Measurements from ENCODE around the gene REEP6.
"Not testable (repeated sequence)": the region's sequence is repeated elsewhere in the genome, so short reads cannot be mapped to it uniquely, and the experiment has no call there.

The REEP6 gene

DNA sequence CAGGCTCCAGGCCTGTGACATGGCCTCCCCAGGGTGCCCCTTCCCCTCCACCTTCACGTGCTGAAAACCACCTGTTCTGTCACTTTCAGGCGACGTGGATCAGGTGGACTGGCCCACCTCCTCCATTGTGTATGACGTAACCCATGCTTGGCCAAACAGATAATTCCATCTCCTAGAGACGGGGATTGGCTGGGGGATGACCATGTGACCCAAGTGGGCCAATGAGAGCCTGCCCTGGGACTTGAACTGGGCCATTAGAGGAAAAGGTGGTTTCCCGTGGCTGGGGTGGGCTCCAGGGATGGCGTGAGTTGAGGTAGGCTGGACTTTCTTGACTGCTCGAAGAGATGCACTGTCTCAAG is 25.4 kb downstream of the REEP6 start:
- H3K27me3 ChIP-seq (ENCODE audit: insufficient read depth, low read depth, severe bottlenecking), result peaks cover 3% of the 10 kb centered on the region
- TF ChIP-seq, protein P1, sequence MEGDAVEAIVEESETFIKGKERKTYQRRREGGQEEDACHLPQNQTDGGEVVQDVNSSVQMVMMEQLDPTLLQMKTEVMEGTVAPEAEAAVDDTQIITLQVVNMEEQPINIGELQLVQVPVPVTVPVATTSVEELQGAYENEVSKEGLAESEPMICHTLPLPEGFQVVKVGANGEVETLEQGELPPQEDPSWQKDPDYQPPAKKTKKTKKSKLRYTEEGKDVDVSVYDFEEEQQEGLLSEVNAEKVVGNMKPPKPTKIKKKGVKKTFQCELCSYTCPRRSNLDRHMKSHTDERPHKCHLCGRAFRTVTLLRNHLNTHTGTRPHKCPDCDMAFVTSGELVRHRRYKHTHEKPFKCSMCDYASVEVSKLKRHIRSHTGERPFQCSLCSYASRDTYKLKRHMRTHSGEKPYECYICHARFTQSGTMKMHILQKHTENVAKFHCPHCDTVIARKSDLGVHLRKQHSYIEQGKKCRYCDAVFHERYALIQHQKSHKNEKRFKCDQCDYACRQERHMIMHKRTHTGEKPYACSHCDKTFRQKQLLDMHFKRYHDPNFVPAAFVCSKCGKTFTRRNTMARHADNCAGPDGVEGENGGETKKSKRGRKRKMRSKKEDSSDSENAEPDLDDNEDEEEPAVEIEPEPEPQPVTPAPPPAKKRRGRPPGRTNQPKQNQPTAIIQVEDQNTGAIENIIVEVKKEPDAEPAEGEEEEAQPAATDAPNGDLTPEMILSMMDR (IDR thresholded peaks at IDR 0.05; ENCODE audit: low read depth, low read length), result no peak
- no peak for DNase-seq
- H3K9me3 ChIP-seq (ENCODE audit: severe bottlenecking), result no peaks in the 10 kb centered on the region
- H3K36me3 ChIP-seq, result no peaks in the 10 kb centered on the region
- no peak overlapping the region for H3K27ac ChIP-seq
- H3K4me3 ChIP-seq (ENCODE audit: low read depth, low read length), result no peak overlapping the region

DNA sequence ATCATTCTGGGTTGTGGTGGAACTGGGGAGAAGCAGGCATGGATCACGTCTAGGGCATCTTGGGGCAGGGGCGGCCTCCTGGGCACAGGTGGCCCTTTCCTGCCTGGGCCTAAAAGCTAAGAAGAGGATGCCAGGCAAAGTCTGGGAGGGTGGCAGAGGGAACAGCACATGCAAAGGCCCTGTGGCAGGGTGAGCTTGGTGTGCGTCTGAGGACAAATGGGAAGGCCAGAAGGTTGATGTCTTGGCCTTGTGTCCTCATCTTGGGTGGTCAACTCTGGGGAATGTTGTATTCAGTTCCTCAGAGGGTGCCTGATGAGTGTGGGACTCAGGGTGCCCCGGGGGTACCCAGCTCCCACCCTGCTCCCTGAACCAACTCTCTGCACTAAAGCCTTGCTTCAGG is 27.5 kb downstream of the REEP6 start:
- TF ChIP-seq, protein P1 (IDR thresholded peaks at IDR 0.05; ENCODE audit: low read depth, low read length), result no peak
- Histone ChIP-seq H3K4me3 (ENCODE audit: low read depth, low read length) (no peak overlapping the region), H3K27ac (no peak overlapping the region), H3K9me3 (ENCODE audit: severe bottlenecking) (no peaks in the 10 kb centered on the region), H3K27me3 (ENCODE audit: insufficient read depth, low read depth, severe bottlenecking) (peaks cover 2% of the 10 kb centered on the region), H3K36me3 (no peaks in the 10 kb centered on the region)
- no peak for DNase-seq

DNA sequence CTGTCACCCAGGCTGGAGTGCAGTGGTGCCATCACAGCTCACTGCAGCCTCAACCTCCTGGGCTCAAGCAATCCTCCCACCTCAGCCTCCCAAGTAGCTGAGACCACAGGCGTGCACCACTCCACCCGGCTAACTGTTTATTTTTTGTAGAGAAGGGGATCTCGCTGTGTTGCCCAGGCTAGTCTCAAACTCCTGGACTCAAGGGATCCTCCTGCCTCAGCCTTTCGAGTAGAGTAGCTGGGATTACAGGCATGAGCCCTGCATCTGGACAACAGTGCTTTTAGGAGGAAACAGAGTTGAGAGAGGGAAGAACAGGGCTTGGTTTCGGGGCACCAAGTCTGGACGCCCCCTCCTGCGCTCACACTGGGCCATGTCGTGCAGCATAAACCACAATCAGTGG is 28.8 kb downstream of the REEP6 start:
- H3K27ac ChIP-seq; H3K27me3 ChIP-seq (ENCODE audit: insufficient read depth, low read depth, severe bottlenecking); H3K4me3 ChIP-seq (ENCODE audit: low read depth, low read length); DNase-seq; H3K36me3 ChIP-seq; H3K9me3 ChIP-seq (ENCODE audit: severe bottlenecking): not testable (repeated sequence)

DNA sequence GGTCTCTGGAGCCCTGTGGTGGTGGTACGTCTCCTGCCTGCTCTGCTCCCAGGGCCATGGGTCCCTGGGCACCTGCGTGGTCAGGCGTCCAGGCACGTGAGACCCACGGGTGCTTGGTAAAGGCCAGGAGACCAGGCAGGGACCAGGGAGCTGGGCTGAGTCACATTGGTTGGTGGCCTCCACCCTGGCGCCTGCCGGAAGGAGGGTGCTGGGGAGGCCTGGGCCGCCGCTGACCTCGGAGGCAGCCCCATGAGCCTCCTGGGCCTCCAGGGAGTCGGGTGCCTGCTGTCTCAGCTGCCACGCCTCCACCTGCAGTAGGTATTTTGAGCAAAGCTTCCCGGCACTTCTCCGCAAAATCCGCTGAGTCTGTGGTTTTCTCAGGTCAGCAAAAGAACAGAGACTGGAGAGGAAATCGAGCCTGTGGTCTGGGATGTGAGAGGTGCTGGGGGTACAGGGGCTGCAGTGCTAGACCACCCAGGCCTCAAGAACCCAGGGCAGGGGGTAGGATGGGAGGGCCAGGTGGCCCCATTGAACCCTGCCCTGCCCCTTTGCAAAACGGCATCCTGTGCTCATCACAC is 29.3 kb downstream of the REEP6 start:
- H3K27me3 ChIP-seq (ENCODE audit: insufficient read depth, low read depth, severe bottlenecking), result peaks cover 9% of the 10 kb centered on the region
- no peak for DNase-seq
- no peak overlapping the region for H3K4me3 ChIP-seq (ENCODE audit: low read depth, low read length)
- no peak overlapping the region for H3K27ac ChIP-seq
- H3K36me3 ChIP-seq, result no peaks in the 10 kb centered on the region
- no peaks in the 10 kb centered on the region for H3K9me3 ChIP-seq (ENCODE audit: severe bottlenecking)
- TF ChIP-seq, protein P1 (IDR thresholded peaks at IDR 0.05; ENCODE audit: low read depth, low read length), result no peak

DNA sequence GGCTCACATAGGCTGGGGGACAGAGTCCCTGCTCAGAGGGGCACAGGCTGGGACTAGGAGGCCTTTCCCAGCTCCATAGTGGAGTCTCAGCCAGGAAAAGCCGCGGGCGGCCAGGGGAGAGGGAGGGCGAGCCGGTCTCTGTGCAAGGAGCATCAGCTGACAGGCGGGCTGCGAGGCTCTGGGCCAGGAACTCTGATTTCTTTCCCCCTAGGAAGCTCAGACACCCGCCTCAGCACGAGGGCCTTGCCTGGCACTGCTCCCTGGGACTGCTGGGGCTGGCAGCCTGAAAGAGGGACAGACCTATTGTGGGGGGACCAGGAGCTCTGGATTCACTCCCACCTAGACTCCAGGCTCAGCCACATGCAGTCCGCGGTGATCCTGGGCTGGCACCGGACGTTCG is 30.7 kb downstream of the REEP6 start:
- no peak for DNase-seq
- no peak overlapping the region for H3K4me3 ChIP-seq (ENCODE audit: low read depth, low read length)
- H3K9me3 ChIP-seq (ENCODE audit: severe bottlenecking), result no peaks in the 10 kb centered on the region
- H3K36me3 ChIP-seq, result no peaks in the 10 kb centered on the region
- peaks cover 9% of the 10 kb centered on the region for H3K27me3 ChIP-seq (ENCODE audit: insufficient read depth, low read depth, severe bottlenecking)
- TF ChIP-seq, protein P1 (IDR thresholded peaks at IDR 0.05; ENCODE audit: low read depth, low read length), result no peak
- no peak overlapping the region for H3K27ac ChIP-seq

DNA sequence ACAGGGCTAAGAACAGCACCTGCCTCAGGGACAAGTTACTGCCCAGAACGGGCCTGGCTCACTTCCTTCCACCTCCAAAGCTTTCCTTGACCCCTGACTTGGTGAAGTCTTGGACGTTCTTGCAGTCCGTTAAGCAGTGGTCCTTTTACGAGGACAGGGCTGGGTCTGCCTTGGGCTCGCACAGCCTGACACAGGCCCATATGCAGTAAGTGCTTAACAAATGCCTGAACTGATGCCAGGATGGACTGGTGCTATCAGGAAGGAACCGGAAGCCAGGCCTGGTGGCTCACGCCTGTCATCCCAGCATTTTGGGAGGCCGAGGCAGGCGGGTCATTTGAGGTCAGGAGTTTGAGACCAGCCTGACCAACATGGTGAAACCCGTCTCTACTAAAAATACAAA is 31.1 kb downstream of the REEP6 start:
- Histone ChIP-seq H3K9me3 (ENCODE audit: severe bottlenecking) (no peaks in the 10 kb centered on the region), H3K27ac (no peak overlapping the region), H3K27me3 (ENCODE audit: insufficient read depth, low read depth, severe bottlenecking) (peaks cover 9% of the 10 kb centered on the region), H3K4me3 (ENCODE audit: low read depth, low read length) (no peak overlapping the region), H3K36me3 (no peaks in the 10 kb centered on the region)
- TF ChIP-seq, protein P1 (IDR thresholded peaks at IDR 0.05; ENCODE audit: low read depth, low read length), result no peak
- no peak for DNase-seq

All from WERI-Rb-1 (cell line).